Keratinocyte (primary cell): ENCODE measurements around the gene CTDSP1. TPM values are rescaled to one million over a fixed set of nuclear protein-coding genes. Genes with fewer than 3 reads are reported as not detected.

ENCODE experiments used
- DNase-seq: peaks from one replicate; pipeline ENCODE4 v3.0.0-alpha.2; 2011; ENCODE audit warnings: low read depth, missing footprints, low spot score
- FAIRE-seq: peaks from 2 replicates; lab custom pipeline; 2011; peaks lifted over from hg19 to GRCh38; lab: Jason Lieb, UNC
- H2AFZ ChIP-seq: 2 replicates; pipeline ENCODE4 v1.6.0; 2012; ENCODE audit warnings: low read length, control low read depth, inconsistent platforms; ENCODE audit not compliant: control insufficient read depth
- H3K27ac ChIP-seq: 2 replicates; pipeline ENCODE4 v1.5.1; 2011; ENCODE audit warnings: low read length; ENCODE audit not compliant: control insufficient read depth, insufficient read depth
- H3K27me3 ChIP-seq: 3 replicates; pipeline ENCODE4 v1.6.0; 2011; ENCODE audit warnings: low read length; ENCODE audit not compliant: control insufficient read depth, insufficient read depth; ENCODE audit errors: extremely low read depth
- H3K36me3 ChIP-seq, 2 experiments: 2 replicates in 1 of 2; 3 replicates in 1 of 2; pipeline ENCODE4 v1.5.1; 2011; ENCODE audit warnings: low read length in 2 of 2, mild to moderate bottlenecking in 1 of 2; ENCODE audit not compliant: control insufficient read depth in 2 of 2, insufficient read depth in 2 of 2; ENCODE audit errors: extremely low read depth in 1 of 2
- H3K4me1 ChIP-seq: 3 replicates; pipeline ENCODE4 v1.5.1; 2011; ENCODE audit warnings: low read length; ENCODE audit not compliant: control insufficient read depth, insufficient read depth; ENCODE audit errors: extremely low read depth
- H3K4me2 ChIP-seq: 3 replicates; pipeline ENCODE4 v1.6.0; 2011; ENCODE audit warnings: low read depth, low read length; ENCODE audit not compliant: control insufficient read depth, insufficient read depth; ENCODE audit errors: extremely low read depth
- H3K4me3 ChIP-seq, 3 experiments: fragments of 200-600 bp in 1 of 3; sonication (generic) in 1 of 3; 2 replicates in 2 of 3; 3 replicates in 1 of 3; pipeline ENCODE4 v1.5.1; 2011 to 2016; ENCODE audit warnings: low read length in 3 of 3, mild to moderate bottlenecking in 3 of 3, control low read depth in 2 of 3, inconsistent platforms in 1 of 3, low read depth in 1 of 3, mixed read lengths in 1 of 3, mixed run types in 1 of 3, moderate library complexity in 1 of 3; ENCODE audit not compliant: control insufficient read depth in 2 of 3, insufficient read depth in 2 of 3; ENCODE audit errors: extremely low read depth in 1 of 3
- H3K79me2 ChIP-seq: 2 replicates; pipeline ENCODE4 v1.6.0; 2012; ENCODE audit warnings: low read length; ENCODE audit not compliant: control insufficient read depth, insufficient read depth
- H3K9ac ChIP-seq: 3 replicates; pipeline ENCODE4 v1.6.0; 2011; ENCODE audit warnings: low read length; ENCODE audit not compliant: control insufficient read depth, insufficient read depth; ENCODE audit errors: extremely low read depth
- H3K9me1 ChIP-seq: 3 replicates; pipeline ENCODE4 v1.6.0; 2011; ENCODE audit warnings: low read length; ENCODE audit not compliant: control insufficient read depth, insufficient read depth; ENCODE audit errors: extremely low read depth
- H3K9me3 ChIP-seq: 2 replicates; pipeline ENCODE4 v1.5.1; 2012; ENCODE audit warnings: low read depth, low read length; ENCODE audit not compliant: control insufficient read depth
- H4K20me1 ChIP-seq: 3 replicates; pipeline ENCODE4 v1.6.0; 2011; ENCODE audit warnings: low read length; ENCODE audit not compliant: control insufficient read depth, insufficient read depth; ENCODE audit errors: extremely low read depth
- CTCF ChIP-seq, 3 experiments: IDR thresholded peaks in 1 of 3; conservative IDR thresholded peaks in 1 of 3; optimal IDR thresholded peaks in 1 of 3; 2 replicates in 2 of 3; 3 replicates in 1 of 3; pipeline versions ENCODE3 to v1.5.1; 2011; ENCODE audit warnings: low read length in 3 of 3, mild to moderate bottlenecking in 3 of 3, moderate library complexity in 2 of 3, control low read depth in 1 of 3, inconsistent platforms in 1 of 3; ENCODE audit not compliant: insufficient read depth in 2 of 3; ENCODE audit errors: extremely low read depth in 1 of 3
- EZH2 ChIP-seq: IDR thresholded peaks from one replicate; pipeline ENCODE4 v1.6.1; 2012; ENCODE audit warnings: inconsistent platforms, mild to moderate bottlenecking, low read length, moderate library complexity
- dilution Hi-C: fragments of 300-500 bp; cut with MboI; formaldehyde crosslinking; loops from one replicate; pipeline ENCODE4 v1.7.0; 2020; ENCODE audit warnings: low sequenced_read_pairs; ENCODE audit not compliant: extremely low pct_ligation_motif_present
- polyA plus RNA-seq, 5 experiments: library from polyadenylated mRNA; depleted of rRNA in 3 of 5; stranded (reverse) in 3 of 5; stranded (forward) in 1 of 5; unstranded in 1 of 5; fragments of >200 nt; gene quantifications; 1 replicate in 1 of 5; 2 replicates in 3 of 5; 3 replicates in 1 of 5; pipeline versions ENCODE4 v1.2.1 to v1.2.3, GENCODE V29; 2011 to 2012; ENCODE audit warnings: missing spikeins in 2 of 5, low read depth in 1 of 5, low replicate concordance in 1 of 5

Gene CTDSP1
- polyA plus RNA-seq, 1 donor (not counting 4 experiments of a cell fraction or from before 2014, with no cell fraction given), result 38.7 TPM

DNA sequence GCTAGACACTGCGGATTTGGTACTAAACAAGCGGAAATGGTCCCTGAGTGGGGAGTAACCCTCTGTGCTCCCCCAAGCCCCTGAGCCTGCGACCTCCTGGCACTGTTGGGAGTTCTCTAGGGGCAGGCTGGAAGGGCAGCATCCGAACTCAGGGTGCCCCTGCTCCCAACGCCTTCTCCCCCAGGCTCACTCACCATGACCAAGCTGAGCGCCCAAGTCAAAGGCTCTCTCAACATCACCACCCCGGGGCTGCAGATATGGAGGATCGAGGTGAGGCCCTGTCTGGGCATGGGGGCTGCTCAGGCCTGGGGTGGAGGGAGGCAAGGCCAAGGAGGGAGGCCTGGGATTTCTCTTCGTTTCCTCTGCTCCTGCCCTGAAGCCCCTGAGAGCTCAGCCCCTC is 23.9 kb downstream of the CTDSP1 start:
- FAIRE-seq (no peak), DNase-seq (no peak)
- no peaks in the 10 kb centered on the region for H3K27me3 ChIP-seq
- H3K27ac ChIP-seq, result no peak overlapping the region
- dilution Hi-C loops, result no loop called here
- TF ChIP-seq CTCF (optimal IDR thresholded peaks at IDR 0.05 in 1 of 3, IDR thresholded peaks at IDR 0.05 in 1 of 3, conservative IDR thresholded peaks at IDR 0.05 in 1 of 3; ENCODE audit: extremely low read depth in 1 of 3, insufficient read depth in 2 of 3, low read length in 3 of 3) (no peak), EZH2 (no peak)
- H3K4me3 ChIP-seq, result no peak overlapping the region
- H3K9me3 ChIP-seq, result no peaks in the 10 kb centered on the region
- peaks cover 4% of the 10 kb centered on the region for H3K4me1 ChIP-seq
- H3K4me2 ChIP-seq, result no peak overlapping the region
- H3K9ac ChIP-seq, result no peak overlapping the region
- H3K79me2 ChIP-seq, result no peaks in the 10 kb centered on the region
- H2AFZ ChIP-seq, result no peak overlapping the region
- H3K36me3 ChIP-seq, result no peaks in the 10 kb centered on the region
- no peaks in the 10 kb centered on the region for H4K20me1 ChIP-seq
- no peaks in the 10 kb centered on the region for H3K9me1 ChIP-seq

- Histone ChIP-seq H3K4me1 (peaks cover 4% of the 10 kb centered on the region), H3K9me1 (no peaks in the 10 kb centered on the region), H3K9me3 (no peaks in the 10 kb centered on the region), H3K79me2 (no peaks in the 10 kb centered on the region), H3K4me2 (no peak overlapping the region), H3K27ac (no peak overlapping the region), H3K9ac (no peak overlapping the region), H3K27me3 (no peaks in the 10 kb centered on the region), H3K36me3 (no peaks in the 10 kb centered on the region), H3K4me3 (no peak overlapping the region), H2AFZ (no peak overlapping the region), H4K20me1 (no peaks in the 10 kb centered on the region)
- TF ChIP-seq CTCF (optimal IDR thresholded peaks at IDR 0.05 in 1 of 3, IDR thresholded peaks at IDR 0.05 in 1 of 3, conservative IDR thresholded peaks at IDR 0.05 in 1 of 3; ENCODE audit: extremely low read depth in 1 of 3, insufficient read depth in 2 of 3, low read length in 3 of 3) (no peak), EZH2 (no peak)
- no peak for DNase-seq
- FAIRE-seq, result no peak
- dilution Hi-C loops, result no loop called here
Observed at GRCh38 chr2:218425531-218425930, 25.9 kb downstream of the CTDSP1 start.
